ENCODE data around the gene MT1H. TPM values are rescaled to one million over a fixed set of nuclear protein-coding genes. Genes with fewer than 3 reads are reported as not detected.

MT1H gene
- total RNA-seq, 1 donor from 2014 or later = not detected

DNA sequence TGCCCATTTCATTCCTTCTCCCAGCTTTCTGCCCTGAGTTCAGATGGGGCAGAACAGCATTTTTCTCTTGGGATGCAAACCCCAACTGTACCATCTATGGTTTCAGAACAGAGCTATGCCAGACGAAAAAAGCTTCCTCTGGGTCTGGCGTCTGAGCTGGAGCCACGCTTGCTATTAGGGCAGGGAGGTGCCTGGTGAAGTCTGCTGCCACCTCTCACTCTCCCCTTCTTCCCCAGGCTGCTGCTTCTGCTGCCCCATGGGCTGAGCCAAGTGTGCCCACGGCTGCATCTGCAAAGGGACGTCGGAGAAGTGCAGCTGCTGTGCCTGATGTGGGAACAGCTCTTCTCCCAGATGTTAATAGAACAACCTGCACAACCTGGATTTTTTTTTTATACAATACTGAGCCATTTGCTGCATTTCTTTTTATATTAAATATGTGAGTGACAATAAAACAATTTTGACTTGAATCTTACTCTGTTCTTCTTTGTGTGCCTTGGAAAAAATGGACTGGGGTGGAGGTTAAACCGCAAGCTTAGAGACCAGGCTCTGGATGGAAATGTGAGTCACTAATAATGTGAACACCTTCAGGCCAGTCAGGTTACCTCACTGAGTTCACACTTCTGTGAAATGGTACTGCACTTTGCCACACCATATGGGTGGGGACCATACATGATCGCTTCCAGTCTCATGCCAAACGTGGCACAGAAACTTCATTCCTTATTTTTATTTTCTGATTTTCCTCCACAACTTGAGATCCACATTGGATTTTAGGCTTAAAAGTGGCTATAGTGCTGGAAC is 32.8 kb upstream of the MT1H start:
- no peak for DNase-seq

GRCh38 chr16:56637814-56638750 is 31.5 kb upstream of the MT1H start, which contains the start of gene MT1A:
Gene MT1A (plus strand): TSS chr16:56638666. CDS start chr16:56638739, 73 bp downstream.
- no peak for DNase-seq

DNA sequence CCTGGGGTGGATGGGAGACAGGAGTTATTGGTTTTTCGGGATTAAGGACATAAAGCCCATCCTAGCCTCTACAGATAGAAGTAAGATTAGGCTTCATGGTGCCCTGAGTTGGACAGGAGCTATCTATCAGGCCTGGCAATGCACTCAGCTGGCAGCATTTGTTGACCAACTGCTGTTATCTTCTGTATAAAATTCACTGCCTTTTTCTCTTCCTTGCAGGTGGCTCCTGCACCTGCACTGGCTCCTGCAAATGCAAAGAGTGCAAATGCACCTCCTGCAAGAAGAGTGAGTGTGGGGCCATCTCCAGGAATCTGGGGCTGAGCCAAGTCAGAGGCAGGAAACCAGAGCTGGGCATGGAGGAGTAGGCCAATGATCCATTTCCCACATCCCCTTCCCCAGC is 30.6 kb upstream of the MT1H start:
- no peak for DNase-seq

GRCh38 chr16:56640076-56640475 is 29.5 kb upstream of the MT1H start:
- no peak for DNase-seq

GRCh38 chr16:56641166-56641565 is 28.4 kb upstream of the MT1H start:
- DNase-seq = no peak

DNA sequence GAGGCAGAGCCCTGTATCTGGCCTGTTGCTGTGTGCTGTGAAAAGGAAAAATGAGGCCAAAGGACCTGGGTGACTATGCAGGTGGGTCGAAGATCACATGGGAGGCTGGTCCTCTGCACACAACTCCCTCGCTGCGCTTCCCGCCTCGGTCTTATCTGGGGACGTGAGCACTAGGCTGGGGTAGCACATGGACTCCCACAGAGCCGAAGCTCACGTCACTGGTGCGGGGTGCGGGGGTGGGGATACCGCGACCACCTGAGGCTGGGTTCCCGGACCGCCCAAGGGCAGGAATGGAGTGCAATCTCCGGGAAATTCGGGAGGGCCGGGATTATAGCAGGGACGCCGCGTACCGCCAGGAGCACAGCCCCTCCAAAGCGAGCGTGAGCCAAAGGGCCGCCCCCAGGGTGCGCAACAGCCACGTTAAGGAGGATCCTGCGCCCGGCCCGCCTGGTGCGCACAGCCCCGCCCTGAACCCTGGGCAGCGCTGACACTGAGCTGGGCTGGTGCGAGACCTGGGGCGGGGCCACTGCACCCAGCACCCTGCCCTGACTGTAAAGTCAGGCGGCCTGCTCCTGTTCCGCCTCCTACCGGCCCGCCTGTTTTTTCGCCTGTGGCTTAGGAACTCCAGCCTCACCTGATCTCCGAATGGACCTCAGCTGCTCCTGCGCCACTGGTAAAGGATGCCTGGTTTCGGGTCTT is 26.4 kb upstream of the MT1H start:
- DNase-seq = no peak

DNA sequence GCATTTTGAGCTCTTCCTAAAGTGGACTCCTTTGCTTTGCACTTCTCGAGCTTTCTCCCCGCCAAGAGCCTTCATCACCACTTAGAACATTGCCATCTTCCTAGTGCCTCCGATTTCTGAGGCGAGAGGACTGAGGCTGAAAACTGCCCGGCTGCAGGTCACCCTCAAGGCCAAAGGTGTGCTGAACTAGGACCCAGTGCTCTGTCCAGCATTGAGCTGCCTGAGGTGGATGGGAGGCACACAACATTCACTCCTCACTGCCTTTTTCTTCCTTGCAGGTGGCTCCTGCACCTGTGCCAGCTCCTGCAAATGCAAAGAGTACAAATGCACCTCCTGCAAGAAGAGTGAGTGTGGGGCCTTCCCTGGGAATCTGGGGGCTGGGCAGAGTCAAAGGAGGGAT is 25.8 kb upstream of the MT1H start:
- no peak for DNase-seq

DNA sequence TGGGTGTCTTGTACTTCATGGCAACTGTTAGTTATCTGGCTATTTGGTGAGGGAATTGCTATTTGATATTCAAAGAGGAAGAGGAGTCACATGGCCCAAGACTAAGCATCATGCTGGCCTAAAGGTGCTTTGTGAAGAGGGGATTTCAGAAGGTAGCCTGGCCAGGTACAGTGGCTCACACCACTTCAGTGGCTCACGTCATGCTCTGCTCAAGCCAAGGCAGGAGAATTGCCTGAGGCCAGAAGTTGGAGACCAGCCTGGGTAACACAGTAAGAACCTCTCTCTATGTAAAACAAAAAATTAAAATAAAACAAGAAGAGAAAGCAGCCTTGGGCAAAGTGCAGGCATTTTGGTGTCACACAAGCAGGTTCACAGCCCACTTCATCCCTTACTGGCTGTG is 24.3 kb upstream of the MT1H start:
- no peak for DNase-seq

GRCh38 chr16:56645838-56646237 is 23.8 kb upstream of the MT1H start:
- no peak for DNase-seq

DNA sequence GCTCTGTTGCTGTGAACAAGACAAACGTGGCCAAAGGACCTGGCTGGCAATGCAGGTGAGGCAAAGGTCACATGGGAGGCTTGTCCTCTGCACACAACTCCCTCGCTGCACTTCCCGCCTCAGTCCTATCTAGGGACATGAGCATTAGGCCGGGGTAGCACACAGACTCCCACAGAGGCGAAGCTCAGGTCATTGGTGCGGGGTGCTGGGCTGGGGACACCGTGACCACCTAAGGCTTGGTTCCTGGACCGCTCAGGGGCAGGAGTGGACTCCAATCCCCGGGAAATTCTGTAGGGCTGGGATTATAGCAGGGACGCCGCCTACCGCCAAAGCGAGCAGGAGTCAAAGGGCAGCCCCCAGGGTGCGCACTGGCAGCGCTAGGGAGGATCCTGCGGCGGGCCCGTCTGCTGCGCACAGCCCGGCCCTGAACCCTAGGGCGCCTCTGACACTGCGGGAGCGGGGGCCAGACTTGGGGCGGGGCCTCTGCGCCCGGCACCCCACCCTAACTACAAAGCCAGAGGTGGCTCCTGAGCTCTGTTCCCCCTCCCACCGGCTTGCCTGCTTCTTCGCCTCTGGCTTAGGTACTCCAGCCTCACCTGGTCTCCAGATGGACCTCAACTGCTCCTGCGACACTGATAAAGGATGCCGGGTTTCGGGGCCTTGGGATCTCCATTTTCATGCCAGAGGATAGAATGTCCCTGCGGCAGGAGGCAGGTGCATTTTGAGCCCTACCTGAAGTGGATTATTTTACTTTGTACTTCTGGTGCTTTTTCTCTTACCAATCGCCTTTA is 21.8 kb upstream of the MT1H start:
- DNase-seq = no peak

GRCh38 chr16:56649271-56649670 is 20.3 kb upstream of the MT1H start:
- DNase-seq = no peak

- DNase-seq = no peak
These were observed 19.8 kb upstream of the MT1H start for GRCh38 chr16:56649820-56650219.

GRCh38 chr16:56651586-56651985 is 18.0 kb upstream of the MT1H start, which contains the start of gene MT1B:
Gene MT1B (plus strand): TSS chr16:56651886. CDS start chr16:56651954, 68 bp downstream.
- no peak for DNase-seq

DNA sequence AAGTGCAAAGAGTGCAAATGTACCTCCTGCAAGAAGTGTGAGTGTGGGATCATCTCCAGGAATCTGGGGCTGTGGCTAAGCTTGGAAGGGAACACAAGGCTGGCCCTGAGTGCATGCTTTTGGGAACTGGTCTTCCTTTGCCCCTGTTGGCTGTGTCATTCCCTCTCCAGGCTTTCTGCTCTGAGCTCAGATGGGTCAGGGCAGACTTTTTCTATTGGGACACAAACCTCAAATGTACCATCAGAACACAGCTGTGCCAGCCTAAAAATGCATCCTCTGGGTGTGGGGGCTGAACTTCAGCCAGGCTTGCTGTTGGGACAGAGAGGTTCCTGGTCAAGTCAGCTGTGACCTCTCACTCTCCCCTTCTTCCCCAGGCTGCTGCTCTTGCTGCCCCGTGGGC is 17.0 kb upstream of the MT1H start:
- DNase-seq = no peak

- no peak for DNase-seq
These were observed 16.4 kb upstream of the MT1H start for GRCh38 chr16:56653218-56653617.

DNA sequence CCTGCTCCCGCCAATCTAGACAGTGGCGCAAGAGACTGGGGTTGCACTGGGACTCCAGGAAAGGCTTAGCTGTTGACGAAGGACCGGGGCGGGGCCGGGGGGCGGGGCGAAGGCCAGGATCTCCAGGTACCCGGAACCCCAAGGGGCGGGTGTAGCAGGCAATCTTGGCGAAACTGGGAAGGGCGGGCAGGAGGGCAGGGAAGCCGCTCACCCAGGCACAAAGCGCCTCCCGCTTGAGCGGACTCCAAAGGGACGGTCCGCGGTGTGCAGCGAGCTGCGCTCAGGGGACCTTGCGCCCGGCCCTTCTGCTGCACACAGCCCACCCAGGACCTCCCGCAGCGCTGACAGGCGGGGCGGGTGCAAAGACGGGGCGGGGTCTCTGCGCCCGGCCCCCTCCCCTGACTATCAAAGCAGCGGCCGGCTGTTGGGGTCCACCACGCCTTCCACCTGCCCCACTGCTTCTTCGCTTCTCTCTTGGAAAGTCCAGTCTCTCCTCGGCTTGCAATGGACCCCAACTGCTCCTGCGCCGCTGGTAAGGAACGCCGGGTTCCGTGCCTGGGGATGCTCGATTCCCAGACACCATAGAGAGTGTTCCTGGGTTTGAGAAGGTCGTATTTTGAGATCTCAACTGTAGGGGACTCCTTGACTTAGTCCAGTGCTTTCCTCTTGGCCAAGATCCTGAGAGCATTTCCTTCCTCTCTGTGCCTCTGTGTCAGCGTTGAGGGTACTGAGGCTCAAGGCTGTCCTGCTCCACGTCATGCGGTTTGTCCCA is 11.9 kb upstream of the MT1H start, which contains the start of gene MT1F:
MT1F (plus strand) TSS at position 405 of the 772 bp plus-strand sequence; CDS start at position 505, 100 bp downstream.
- DNase-seq = no peak

- DNase-seq = no peak
These were observed 11.2 kb upstream of the MT1H start for GRCh38 chr16:56658327-56658875.

DNA sequence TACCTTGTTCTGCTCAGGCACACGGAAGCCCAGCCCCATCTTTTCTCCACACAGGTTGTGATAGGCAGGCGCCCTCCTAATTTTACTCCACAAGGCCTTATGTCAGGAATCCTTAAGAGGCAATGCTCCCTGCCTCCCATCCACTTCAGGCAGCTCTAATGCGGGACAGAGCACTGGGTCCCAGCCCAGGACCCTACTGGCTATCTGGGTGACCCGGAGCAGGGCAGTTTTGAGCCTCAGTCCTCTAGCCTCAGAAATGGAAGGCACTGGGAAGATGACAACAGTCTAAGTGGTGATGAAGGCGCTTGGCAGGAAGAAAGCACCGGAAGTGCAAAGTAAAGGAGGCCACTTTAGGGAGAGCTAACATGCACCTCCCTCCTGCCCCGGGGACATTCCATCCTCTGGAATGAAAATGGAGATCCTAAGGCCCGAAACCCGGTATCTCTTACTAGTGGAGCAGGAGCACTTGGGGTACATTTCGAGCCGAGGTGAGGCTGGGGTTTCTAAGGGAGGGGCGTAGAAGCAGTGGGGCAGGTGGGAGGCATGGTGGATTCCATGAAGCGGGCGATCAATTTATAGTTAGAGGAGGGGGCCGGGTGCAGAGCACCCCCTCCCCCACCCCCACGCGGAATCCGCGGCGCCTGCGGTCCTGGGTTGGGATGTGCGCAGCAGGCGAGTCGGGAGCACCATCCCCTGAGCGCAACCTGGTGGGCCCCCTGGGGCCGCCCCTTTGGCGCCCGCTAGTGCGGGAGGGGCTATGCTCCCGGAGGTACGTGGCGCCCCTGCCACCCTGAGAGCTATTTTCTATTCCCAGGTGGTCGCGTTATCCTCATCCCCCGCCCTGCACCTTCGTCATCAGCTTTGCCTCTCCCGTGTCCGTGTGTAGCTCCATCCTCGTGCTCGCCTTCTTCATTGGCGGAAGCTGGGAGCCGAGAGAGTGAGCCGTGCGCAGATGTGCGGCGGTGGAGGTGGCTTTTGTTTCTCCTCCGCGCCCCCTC is 7.0 kb upstream of the MT1H start:
- no peak for DNase-seq

DNA sequence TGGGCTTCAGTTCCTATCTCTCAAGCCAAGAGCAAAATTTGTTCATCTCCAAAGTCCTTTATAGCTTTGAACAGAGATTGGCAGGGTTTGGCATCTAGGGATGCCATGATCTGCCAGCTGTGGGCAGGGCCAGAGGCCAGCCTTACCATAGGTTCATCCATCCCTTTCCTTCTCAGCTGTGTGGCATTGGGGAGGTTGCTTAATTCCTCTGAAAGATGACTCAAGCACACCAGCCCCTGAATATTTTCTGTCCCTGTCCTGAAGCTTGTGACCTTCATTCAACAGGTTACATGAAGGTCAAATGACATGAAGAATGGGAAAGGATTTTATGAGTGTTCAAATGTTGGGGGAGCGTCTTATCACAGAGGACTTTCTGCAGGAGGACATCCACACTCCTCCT is 5.1 kb upstream of the MT1H start:
- no peak for DNase-seq

Data from skin of body (tissue), 2 donors.